Measurements from ENCODE around the gene HLA-DMB. TPM values are rescaled to one million over a fixed set of nuclear protein-coding genes. Genes with fewer than 3 reads are reported as not detected.
A peak's percentile ranks its signal among the peaks of the same experiment; 100 is the strongest.

The HLA-DMB gene
- total RNA-seq, 2 donors from 2014 or later = 8.0 to 19.2 TPM

DNA sequence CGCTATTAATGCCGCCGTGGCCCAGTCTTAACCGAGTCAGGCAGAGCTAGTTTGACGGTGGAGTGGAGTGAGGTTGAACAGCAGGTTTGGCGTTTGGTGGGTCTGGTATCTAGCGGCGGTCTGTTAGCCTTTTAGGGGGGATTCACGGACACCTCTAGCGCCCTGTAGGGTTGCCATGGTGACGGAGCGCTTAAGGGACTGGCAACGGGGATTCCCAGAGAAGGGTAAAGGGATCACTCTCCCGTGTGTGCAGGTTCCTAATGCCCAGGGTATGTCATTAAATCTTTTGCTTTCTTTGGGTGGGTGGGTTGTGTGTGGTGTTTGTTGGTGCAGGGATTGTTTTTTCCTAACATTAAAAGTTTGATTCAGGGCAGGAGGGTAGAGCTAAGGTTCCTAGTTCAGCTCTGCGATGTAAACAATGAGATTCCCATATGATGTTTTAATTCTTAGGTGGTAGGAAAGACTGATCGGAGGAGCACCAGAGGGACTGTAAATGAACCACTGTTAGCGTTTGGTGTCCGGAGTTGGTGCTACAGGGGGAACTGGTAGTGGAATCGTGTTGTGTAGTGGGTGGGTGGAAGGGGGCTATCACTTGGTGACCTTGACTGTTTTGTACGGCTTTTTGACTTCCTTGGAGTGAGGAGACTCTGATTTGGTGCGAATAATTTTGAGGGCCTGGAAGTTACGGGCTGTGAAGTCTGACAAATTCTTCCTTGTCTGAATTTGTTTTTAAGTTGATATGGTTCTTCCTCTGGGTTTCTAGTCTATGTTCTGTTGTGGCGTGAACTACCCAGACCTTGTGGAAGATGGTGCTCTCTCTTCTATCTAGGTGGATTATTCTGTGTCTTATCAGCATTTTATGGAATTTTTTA lies 32.6 kb upstream of the HLA-DMB start:
- intact Hi-C loops (cut with DNase I) = no loop called here
- DNase-seq (ENCODE audit: low spot score) = no peak

DNA sequence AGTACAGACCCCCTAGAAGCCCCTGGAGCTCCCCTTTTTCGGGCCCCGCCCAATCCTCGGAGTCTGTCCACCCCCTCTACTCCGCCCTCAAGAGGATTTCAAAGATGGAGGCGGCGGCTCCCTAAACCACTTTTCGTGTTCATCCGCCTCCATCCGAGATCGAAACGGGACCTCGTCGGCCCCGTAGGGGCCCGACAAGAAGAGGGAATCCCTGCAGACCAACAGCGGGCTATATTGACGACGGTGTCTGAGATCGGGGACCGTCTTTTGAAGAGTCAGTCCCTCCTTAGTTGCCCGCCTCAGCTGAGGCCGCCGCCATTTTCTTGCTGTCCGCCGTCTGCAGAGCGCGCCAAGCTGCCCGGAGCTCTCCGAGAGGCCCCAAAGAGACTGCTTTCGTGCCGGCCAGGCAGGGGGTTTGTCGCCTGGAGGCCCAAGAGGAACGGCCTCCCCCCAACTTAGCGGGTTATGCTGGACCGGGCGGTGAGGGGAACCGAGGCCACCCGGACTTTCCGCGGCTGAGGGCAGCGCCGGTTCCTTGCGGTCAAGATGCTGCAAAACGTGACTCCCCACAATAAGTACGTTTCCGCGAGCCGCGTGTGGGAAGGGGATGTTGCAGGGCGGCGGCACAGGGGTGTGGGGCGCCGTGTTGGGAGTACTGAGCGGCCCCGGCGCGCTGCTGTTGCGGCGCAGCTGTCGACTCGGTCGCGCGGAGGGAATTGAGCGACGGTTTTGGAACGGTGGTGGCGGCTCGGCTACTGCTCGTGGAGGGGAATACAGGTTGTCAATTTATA lies 31.7 kb upstream of the HLA-DMB start:
- DNase-seq (ENCODE audit: low spot score) = peak; percentile 88
- intact Hi-C loops (cut with DNase I) = no loop called here

DNA sequence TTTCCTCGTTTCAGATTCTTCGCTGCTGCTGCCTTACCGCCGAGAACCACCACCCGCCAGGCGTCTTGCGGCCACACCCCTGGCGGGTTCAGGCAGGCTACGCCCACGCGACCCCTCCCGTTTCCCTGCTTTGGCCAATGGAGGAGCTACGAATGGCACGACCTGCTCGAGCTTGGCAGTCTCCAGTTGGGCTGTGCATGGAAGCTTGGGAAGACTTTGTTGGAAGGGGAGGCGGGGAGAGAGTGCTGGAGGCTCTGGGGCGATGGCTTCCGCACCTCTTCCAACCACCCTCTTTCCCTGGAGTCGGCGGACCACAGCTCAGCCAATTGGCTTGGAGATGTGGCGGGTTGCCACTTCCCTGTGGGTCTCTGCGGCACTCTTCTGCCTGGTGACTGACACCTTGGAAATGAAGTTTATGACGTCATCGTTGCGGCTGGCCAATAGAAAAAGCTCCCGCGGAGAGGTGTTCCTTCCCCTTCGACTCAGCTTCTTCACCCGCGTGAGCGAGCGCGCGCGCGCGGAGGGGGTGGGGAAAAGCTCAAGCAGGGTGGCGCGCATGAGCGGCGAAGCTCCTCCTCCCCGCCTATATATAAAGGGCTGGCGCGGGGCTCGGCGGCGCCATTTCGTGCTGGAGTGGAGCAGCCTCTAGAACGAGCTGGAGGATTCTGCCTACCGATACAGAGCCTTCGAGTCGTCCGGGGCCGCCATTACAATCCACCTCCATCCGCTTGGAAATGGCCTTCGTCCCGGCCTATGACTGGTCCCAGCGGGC lies 30.9 kb upstream of the HLA-DMB start:
- peak; percentile 100 for DNase-seq (ENCODE audit: low spot score)
- intact Hi-C loops (cut with DNase I) = no loop called here

DNA sequence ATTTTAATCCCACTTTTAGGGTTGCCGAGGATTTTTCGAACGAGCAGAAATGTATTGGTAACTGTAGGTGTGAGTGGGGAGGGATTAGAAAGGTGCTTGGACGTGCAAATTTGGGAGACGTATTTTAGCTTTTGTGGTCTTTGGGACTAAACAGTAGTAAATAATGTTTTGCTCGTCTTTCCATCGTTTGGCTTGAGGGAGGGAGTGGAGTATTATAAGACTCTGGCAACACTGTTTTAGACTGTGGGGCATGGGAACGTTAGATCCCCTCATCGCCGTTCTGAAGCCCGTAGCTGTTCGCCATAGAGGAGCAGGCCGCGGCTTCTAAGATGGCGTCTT lies 30.4 kb upstream of the HLA-DMB start:
- intact Hi-C loops (cut with DNase I) = no loop called here
- no peak for DNase-seq (ENCODE audit: low spot score)

DNA sequence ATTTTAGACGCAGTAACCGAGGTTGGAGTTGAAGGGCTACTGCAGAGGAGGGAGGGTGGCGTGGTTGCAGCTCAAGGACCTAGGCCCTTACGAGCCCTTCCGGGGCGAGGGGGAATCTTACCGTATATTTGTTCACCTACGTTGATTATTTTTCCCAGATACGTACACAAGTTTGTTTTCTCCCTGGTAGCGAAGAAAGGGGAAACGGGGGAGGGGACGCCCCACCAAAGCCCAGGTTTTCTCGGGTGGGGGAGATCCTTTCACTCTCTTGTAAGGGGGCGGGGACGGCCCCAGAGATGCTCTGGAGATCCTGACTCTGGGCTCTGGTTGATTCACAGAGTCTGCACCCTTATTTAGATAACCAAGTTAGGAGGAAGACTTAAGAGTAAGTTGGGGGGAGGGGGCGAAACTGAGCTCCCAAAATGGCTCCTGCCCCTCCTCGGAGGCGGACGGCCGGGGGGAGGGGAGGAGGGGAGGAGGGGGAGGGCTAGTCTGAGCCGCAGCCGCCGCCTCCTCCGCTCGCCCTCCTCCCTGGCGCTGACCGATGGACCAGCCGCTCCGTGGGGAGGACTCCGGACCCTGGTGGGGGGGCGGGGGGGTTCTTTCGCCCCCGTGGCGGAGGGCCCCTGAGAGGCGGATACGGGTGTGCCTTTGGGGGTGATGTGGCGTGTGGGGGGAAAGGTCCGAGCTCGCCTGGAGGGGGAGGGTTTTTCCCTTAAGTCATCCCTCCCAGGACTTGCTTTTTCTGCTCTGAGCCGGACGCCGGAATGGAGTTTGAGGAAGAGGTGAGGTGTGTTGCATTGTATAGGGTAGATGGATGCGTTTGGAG lies 29.8 kb upstream of the HLA-DMB start:
- peak; percentile 97 for DNase-seq (ENCODE audit: low spot score)
- intact Hi-C loops (cut with DNase I) = no loop called here

DNA sequence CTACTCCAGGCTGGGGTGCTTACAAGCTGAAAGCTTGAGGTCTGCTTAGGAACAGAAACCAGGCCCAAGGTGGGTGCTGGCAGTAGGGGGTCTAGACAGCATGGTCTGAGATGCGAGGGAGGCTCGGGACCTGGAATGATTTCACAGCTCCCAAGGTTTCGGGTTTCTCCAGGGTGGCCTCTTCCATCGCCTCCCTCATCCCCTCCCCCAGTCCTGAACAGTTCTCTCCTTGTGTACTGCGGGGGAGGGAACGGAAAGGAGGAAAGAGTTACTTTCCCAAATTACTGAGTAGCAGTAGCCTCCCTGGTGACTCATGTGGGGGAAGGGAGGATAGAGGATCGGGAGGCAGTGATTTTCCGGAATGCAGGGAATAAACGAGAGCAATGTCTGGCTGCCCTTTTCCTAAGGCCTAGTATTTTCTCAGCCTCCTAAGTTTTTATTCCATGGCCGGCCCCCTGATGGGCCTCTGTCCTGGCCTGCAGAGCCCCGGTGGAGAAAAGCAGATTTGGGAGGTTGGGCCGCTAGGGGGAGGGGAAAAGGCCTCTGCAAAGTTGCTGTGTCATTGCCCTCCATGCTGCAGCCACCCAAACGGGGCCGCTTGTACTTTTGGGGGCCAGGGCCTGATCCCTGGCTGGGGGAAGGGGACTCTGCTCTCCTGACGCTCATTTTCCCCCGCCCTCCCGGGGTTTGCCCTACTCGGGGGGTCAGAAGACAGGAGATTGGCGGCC lies 29.0 kb upstream of the HLA-DMB start:
- intact Hi-C loops (cut with DNase I) = no loop called here
- peak; percentile 89 for DNase-seq (ENCODE audit: low spot score)

DNA sequence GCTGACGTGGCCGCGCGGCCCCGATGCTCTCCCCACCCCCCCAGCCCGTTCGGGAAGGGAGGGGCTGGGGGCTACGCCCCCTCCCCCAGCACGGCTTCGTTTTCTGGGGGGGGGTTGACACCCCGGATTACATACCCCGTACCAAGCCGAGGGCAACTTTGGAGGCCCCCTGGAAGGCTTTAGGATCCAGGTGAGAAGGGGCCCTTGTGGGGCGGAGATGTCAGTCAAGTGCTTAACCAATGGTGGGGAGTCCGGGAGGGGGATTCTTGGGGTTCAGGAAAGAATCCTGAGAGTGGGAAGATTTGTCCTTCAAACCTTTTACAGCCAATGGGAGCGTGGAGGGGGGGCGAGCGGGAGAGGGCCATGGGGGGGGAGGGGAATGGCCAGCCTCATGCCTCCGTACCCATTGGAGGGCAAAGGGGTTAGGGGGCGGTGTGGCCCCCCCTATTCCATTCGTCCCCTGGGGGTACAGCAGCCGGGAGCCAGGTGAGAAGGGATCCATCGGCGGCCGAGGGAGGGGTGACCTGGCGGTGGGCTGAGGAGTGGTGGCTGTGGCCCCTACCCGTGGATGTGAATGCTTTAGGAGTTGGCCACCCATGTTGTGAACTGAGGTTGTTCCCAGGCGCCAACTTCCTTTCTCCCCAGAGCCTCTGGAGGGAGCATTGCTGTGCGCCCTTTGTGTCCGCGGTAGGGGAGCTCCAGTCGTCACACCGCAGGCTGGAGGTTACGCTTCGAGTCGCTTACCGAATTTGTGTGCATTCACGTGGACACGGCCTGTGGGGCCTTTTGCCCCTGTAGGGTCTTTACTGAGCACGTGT lies 28.2 kb upstream of the HLA-DMB start:
- intact Hi-C loops (cut with DNase I) = no loop called here
- peak; percentile 89 for DNase-seq (ENCODE audit: low spot score)

DNA sequence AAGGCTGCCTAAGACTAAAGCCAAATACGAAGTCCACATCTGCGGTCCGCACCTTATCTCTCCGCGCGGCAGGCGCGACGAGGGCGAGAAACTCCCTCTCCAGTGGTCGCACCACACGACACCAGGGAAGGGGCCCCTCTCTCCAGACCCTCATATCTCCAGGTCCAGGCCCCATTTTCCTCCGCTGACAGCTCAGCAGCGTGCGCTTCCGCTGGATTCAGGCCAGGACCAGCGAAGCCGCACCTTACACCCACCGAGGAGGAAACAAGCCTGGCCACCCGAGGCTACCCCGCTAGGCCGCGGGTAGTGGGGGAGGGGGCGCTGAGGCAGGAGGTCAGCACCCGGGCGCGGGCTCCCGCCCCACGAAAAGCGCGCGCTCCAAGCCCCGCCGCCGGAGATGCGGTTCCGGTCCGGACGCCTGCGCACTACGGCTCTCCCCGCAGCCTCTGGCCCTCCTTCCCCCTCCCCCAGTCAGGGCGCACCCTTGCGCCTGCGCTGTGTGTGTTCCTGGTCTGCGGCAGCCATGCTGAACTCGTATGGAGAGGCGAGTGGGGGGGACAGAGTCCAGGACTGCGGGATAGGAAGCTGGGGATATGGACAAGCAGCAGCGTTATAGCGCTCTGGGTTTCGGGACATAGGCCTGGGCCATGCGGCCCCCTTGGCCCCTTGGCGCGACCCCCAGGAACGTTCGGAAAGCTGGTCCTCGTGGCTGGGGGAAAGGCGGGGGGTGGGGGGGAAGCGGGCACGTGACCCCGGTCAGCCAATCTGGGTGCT lies 27.5 kb upstream of the HLA-DMB start, which contains the start of gene BRD2:
BRD2 (plus strand) TSS at position 502 of the 774 bp plus-strand sequence. CDS start 4,305 bp downstream, outside the sequence.
- DNase-seq (ENCODE audit: low spot score) = peak; percentile 99
- intact Hi-C loops (cut with DNase I) = no loop called here

DNA sequence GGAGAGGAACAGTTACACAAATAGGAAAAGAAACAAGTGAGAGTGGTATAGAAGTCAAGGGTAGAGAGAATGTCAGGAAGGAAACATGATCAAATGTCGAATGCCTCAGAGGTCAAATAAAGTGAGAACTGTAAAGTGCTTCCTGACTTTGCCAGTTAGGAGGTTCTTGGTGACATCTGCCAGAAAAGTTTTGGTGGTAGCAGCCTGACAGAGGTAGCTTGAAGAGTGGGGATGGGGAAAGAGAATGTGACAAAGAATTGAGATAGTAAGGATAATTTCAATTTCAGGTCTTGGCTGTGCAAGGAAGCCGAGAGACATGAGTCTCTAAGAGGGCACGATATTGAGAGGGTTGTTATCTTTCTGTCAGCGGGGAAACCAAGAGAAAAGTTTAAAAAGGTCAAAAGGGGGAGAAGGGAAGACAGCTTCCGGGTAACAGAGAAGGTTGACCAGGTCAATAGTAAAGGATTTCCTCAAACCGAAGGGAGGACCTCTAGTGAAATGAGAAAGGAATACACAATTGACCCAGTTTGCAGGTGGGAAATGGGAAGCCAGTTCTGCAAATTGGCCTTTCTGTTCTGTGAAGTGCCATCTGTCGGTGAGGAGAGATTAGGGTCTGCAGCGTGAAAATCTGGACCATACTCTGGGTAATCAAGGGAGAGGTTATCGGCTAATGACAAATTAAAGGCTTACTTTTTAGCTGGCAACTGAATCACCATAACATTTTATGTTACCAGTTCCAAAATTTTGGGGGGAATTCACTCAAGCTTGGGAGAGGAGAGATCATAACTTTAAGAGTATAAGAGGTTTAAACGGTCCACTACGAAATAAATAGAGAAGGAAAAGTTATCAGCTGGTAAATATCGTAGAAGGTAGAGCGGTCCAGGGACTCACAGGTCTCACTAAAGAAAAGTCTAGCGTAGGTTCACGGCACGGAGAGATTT lies 26.6 kb upstream of the HLA-DMB start:
- intact Hi-C loops (cut with DNase I) = no loop called here
- DNase-seq (ENCODE audit: low spot score) = no peak

DNA sequence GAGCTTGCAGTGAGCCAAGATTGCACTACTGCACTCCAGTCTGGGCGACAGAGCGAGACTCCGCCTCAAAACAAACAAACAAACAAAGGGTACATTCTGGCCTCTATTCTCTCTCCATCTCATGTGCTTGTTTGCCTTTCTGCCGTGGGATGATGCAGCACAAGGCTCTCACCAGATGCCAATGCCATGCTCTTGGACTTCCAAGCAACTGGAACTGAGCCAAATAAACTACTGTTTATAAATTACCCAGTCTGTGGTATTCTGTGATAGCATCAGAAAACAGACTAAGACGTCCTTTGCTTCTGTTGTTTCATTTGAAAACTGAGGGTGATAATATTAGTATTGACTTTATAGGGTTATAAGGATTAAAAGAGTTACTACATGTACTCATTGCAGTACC lies 23.9 kb upstream of the HLA-DMB start:
- intact Hi-C loops (cut with DNase I) = no loop called here
- no peak for DNase-seq (ENCODE audit: low spot score)

DNA sequence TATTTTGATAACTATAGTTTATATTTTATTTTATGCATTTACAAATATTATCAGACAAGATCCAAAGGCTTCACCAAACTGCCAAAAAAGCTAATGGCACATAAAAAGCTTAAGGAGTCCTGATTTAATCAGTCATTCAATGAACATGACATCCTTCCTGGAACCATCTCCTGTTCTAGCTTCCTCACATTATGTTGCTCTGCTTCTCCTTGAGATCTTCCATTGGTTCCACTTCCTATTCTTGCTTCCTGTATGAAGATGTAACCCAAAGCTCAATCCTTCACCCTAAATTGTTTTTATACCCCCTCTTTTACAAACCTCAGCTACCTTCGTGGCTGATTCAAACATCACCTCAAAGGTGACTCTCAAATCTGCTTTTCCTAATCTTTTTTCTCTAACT lies 23.0 kb upstream of the HLA-DMB start:
- intact Hi-C loops (cut with DNase I) = no loop called here
- no peak for DNase-seq (ENCODE audit: low spot score)

DNA sequence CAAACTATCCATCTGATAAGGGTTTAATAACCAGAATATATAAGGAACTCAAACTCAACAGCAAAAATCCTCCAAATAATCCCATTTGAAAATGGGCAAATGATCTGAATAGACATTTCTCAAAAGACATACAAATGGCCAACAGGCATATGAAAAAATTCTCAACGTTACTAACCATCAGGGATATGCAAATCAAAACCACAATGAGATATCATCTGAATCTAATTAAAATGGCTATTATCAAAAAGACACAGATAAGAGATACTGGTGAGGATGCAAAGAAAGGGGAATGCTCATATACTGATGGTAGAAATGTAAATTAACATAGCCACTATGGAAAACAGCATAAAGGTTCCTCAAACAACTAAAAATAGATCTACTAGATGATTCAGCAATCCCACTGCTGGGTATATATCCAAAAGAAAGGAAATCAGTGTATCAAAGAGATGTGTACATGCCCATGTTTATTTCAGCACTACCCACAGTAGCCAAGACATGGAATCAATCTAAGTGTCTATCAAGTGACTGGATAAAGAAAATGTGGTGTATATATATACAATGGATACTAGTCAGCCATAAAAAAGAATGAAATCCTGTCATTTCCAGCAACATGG lies 21.5 kb upstream of the HLA-DMB start:
- DNase-seq (ENCODE audit: low spot score) = no peak

DNA sequence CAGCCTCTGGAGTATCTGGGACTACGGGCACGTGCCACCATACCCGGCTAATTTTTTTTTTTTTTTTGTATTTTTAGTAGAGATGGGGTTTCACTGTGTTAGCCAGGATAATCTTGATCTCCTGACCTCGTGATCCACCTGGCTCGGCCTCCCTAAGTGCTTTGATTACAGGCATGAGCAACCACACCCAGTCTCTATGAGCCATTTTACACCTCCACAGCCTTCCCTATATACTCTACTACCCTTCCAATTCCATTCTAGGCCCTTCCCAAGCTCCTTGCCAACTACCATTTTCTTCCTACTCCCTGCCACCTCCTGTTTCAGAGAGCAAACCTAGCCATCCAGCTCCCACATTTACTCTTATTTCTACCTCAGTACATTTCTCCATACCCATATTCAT lies 19.7 kb upstream of the HLA-DMB start:
- no peak for DNase-seq (ENCODE audit: low spot score)
- intact Hi-C loops (cut with DNase I) = loop anchor here in 1 of 2 donors (2.0 kb wide), 1 partner anchor 64 kb away; no protein-coding TSS in a partner anchor

More for the DNA sequence above, 21.5 kb upstream of the HLA-DMB start:
- intact Hi-C loops (cut with DNase I) = no loop called here

DNA sequence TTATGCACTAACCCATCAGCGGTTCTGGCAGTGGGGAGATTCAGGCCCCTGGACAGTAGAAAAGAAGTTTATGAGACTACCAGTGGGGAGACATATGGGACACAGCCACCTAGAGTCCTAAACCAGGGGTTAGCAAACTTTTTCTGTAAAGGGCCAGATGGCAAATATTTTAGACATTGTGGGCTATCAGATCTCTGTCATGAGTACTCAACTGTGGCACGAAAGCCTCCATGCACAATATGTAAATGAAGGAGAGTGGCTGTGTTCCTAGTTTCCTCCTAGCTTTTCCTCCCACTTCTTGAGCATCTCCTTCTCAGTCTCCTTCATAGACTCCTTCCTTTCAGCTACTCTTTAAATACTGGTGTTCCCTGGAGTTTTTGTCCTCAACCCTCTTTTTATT lies 15.3 kb upstream of the HLA-DMB start:
- intact Hi-C loops (cut with DNase I) = no loop called here
- DNase-seq (ENCODE audit: low spot score) = no peak
